Stimulated activated CD4-positive, alpha-beta T cell treated with anti-CD3 and anti-CD28 coated beads, Interleukin-4, amount 100 ng/mL, for 1 hour (primary cell): ENCODE results near the gene PPIF.

Experiments
- DNase-seq: peaks from one replicate; pipeline ENCODE4 v3.0.0-alpha.2; 2020

PPIF gene

GRCh38 chr10:79375321-79376077, 28.2 kb downstream of the PPIF start:
- DNase-seq: no peak

- no peak for DNase-seq
Measured at GRCh38 chr10:79376078-79376628, 28.9 kb downstream of the PPIF start.

- no peak for DNase-seq
Measured at GRCh38 chr10:79376751-79377556, 29.7 kb downstream of the PPIF start.

GRCh38 chr10:79377557-79378382, 30.5 kb downstream of the PPIF start:
- DNase-seq: no peak

- no peak for DNase-seq
Measured at GRCh38 chr10:79378383-79378646, 31.0 kb downstream of the PPIF start.

GRCh38 chr10:79378647-79379511, 31.6 kb downstream of the PPIF start:
- DNase-seq: no peak

GRCh38 chr10:79379512-79380124, 32.3 kb downstream of the PPIF start:
- DNase-seq: no peak

GRCh38 chr10:79380125-79380945, 33.1 kb downstream of the PPIF start:
- DNase-seq: no peak

- DNase-seq: no peak
Measured at GRCh38 chr10:79380946-79381721, 33.9 kb downstream of the PPIF start.

GRCh38 chr10:79381804-79382221, 34.5 kb downstream of the PPIF start:
- DNase-seq: no peak

GRCh38 chr10:79382491-79382941, 35.2 kb downstream of the PPIF start:
- no peak for DNase-seq

GRCh38 chr10:79383974-79384606, 36.8 kb downstream of the PPIF start:
- DNase-seq: no peak

- no peak for DNase-seq
Measured at GRCh38 chr10:79384773-79385391, 37.6 kb downstream of the PPIF start.

- no peak for DNase-seq
Measured at GRCh38 chr10:79385392-79385795, 38.1 kb downstream of the PPIF start.

GRCh38 chr10:79385804-79386531, 38.7 kb downstream of the PPIF start:
- no peak for DNase-seq

- no peak for DNase-seq
Measured at GRCh38 chr10:79386637-79387465, 39.6 kb downstream of the PPIF start.

- no peak for DNase-seq
Measured at GRCh38 chr10:79387466-79387973, 40.3 kb downstream of the PPIF start.
